Activated T-helper 9 cell treated with anti-CD3 and anti-CD28 coated beads, Interleukin-2, amount 50 U/mL, for 16 hours (primary cell): ENCODE results near the gene RALB.
A peak's percentile ranks its signal among the peaks of the same experiment; 100 is the strongest.

Experiments
- DNase-seq: peaks from one replicate; pipeline ENCODE4 v3.0.0-alpha.2; 2020; ENCODE audit warnings: low read depth

RALB gene

DNA sequence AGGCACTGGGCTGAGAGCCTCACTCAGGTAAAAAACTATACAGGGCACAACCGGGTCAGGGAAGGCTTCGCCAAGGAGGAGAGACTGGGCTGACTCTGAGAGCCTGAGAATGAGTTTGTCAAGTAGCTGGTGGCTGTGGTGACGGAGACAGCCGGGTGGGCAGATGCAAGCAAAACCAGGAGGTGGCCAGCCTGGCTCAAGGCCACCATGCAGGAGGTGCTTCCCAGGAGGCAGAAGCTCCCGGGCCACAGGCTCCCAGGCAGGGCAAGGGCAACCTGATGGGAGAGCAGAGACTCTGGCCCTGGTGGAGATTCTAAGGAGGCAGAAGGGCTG is 90.4 kb downstream of the RALB start:
- no peak for DNase-seq

GRCh38 chr2:120343433-120344105 is 90.9 kb downstream of the RALB start:
- peak; percentile 20 for DNase-seq
